Tibial nerve (tissue), 4 donors: Measurements from ENCODE around the gene SLC39A9. TPM values are rescaled to one million over a fixed set of nuclear protein-coding genes. Genes with fewer than 3 reads are reported as not detected.
"Not testable (repeated sequence)": the region's sequence is repeated elsewhere in the genome, so short reads cannot be mapped to it uniquely, and the experiment has no call there.

Source experiments
- DNase-seq, 2 donors: peaks; one replicate each; pipeline ENCODE4 v3.0.0-alpha.2; 2019; ENCODE audit warnings: low spot score in 2 of 2
- H3K27ac ChIP-seq, 4 donors: fragments of 200-600 bp; sonication (generic) in 3 of 4; one replicate each; pipeline ENCODE4 v1.5.1; 2017 to 2019; ENCODE audit warnings: mild to moderate bottlenecking in 1 of 4
- H3K27me3 ChIP-seq, 2 donors: fragments of 200-600 bp; sonication (generic) in 1 of 2; one replicate each; pipeline versions ENCODE4 v1.5.1 to v1.6.0; 2017 to 2019
- H3K36me3 ChIP-seq, 3 donors: fragments of 200-600 bp; sonication (generic); one replicate each; pipeline ENCODE4 v1.5.1; 2018 to 2019
- H3K4me1 ChIP-seq, 4 donors: fragments of 200-600 bp; sonication (generic) in 3 of 4; one replicate each; pipeline ENCODE4 v1.5.1; 2017 to 2019
- H3K4me3 ChIP-seq, 4 donors: fragments of 200-600 bp; sonication (generic) in 3 of 4; one replicate each; pipeline ENCODE4 v1.5.1; 2017 to 2019; ENCODE audit warnings: mild to moderate bottlenecking in 1 of 4, moderate library complexity in 1 of 4
- H3K9me3 ChIP-seq, 4 donors: fragments of 200-600 bp; sonication (generic) in 3 of 4; one replicate each; pipeline ENCODE4 v1.5.1; 2017 to 2019
- EP300 ChIP-seq, 2 donors: sonication (generic); formaldehyde crosslinking; IDR thresholded peaks; one replicate each; pipeline ENCODE4 v1.6.1; 2017; ENCODE audit warnings: antibody characterized with exemption in 2 of 2, mild to moderate bottlenecking in 1 of 2
- POLR2A ChIP-seq, 2 donors: fragments of 450-650 bp; IDR thresholded peaks; one replicate each; pipeline ENCODE4 v1.6.1; 2017; ENCODE audit warnings: antibody characterized with exemption in 2 of 2, mild to moderate bottlenecking in 2 of 2, moderate library complexity in 2 of 2
- WGBS, 2 donors: methylation state at CpG; one replicate each; pipeline ENCODE4 v1.1.5; 2018; 5-methylcytosine and 5-hydroxymethylcytosine counted together
- total RNA-seq, 4 donors: library from RNA; depleted of rRNA; stranded (reverse); fragments of >200 nt; gene quantifications; one replicate each; pipeline ENCODE4 v1.1.0, GENCODE V29; 2016
- TF ChIP-seq, protein P1 (sequence below), 5 experiments: fragments of 200-600 bp in 3 of 5; fragments of 450-650 bp in 2 of 5; sonication (generic) in 3 of 5; IDR thresholded peaks; one replicate each; pipeline ENCODE4 v1.5.1; 2016 to 2019; ENCODE audit warnings: antibody characterized with exemption in 5 of 5, mild to moderate bottlenecking in 3 of 5, moderate library complexity in 2 of 5

Gene SLC39A9
- total RNA-seq, 4 donors from 2014 or later, result 52.2 to 68.4 (median 64.4) TPM

DNA sequence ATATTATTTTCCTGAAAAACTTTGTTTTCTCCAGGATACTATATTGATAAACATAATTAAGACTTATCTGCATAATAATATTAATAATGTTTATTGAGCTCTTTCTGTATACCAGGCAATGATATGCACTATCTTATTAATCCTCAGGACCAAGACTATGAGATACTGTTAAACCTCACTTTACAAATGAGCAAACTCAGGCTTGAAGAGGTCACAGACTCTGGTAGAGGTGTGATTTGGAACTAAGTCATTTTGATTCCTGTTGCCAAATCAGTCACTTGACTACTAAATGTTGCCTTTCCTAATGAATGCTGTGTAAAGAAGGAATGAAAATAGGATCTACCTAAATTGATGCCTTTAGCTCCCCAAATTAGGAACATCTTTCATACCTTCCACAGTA is 7.3 kb downstream of the SLC39A9 start:
- H3K27me3 ChIP-seq, result no peaks in the 10 kb centered on the region
- H3K36me3 ChIP-seq, result peaks cover 0 to 5% (median 0%) of the 10 kb centered on the region in 3 donors
- peaks cover 0 to 22% (median 2%) of the 10 kb centered on the region in 4 donors for H3K4me1 ChIP-seq
- no peak overlapping the region for H3K4me3 ChIP-seq
- no peak overlapping the region for H3K27ac ChIP-seq
- TF ChIP-seq EP300 (IDR thresholded peaks at IDR 0.05) (no peak), POLR2A (IDR thresholded peaks at IDR 0.05) (no peak)
- TF ChIP-seq, protein P1, sequence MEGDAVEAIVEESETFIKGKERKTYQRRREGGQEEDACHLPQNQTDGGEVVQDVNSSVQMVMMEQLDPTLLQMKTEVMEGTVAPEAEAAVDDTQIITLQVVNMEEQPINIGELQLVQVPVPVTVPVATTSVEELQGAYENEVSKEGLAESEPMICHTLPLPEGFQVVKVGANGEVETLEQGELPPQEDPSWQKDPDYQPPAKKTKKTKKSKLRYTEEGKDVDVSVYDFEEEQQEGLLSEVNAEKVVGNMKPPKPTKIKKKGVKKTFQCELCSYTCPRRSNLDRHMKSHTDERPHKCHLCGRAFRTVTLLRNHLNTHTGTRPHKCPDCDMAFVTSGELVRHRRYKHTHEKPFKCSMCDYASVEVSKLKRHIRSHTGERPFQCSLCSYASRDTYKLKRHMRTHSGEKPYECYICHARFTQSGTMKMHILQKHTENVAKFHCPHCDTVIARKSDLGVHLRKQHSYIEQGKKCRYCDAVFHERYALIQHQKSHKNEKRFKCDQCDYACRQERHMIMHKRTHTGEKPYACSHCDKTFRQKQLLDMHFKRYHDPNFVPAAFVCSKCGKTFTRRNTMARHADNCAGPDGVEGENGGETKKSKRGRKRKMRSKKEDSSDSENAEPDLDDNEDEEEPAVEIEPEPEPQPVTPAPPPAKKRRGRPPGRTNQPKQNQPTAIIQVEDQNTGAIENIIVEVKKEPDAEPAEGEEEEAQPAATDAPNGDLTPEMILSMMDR (IDR thresholded peaks at IDR 0.05), result no peak
- no peak for DNase-seq
- H3K9me3 ChIP-seq, result no peaks in the 10 kb centered on the region

DNA sequence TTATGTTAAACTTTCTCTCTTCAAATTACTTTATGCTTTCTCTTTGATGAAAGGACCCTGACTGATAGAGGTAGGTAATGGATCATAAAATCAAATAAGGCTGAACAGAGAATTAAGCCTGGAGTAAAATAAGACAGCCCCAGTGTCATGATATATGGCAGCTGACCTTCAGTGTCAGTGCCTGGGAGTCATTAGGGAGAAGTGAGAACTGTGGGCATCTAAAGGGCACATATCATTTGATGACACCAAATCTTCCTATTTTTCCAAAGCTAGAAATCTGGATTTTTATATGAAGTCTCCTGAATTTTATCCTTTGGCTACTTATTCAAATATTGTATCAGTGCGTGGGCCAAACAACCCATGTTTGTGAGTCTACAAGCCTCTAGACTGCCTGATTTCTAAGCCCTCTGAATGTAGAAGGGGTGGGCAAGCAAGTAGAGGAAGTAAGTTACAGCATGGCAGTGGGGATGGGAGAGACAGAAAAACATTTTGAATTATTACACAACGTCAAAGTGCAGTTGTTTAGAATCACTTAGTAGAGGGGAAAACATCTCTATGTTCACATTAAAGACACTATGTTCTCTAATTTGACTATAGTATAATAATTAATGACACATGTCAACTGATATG is 10.0 kb downstream of the SLC39A9 start:
- H3K27me3 ChIP-seq, result no peaks in the 10 kb centered on the region
- H3K4me1 ChIP-seq, result peaks cover 0 to under 1% (median 0%) of the 10 kb centered on the region in 4 donors
- TF ChIP-seq, protein P1 (IDR thresholded peaks at IDR 0.05), result no peak
- no peak for TF ChIP-seq EP300 (IDR thresholded peaks at IDR 0.05)
- TF ChIP-seq POLR2A (IDR thresholded peaks at IDR 0.05), result no peak
- H3K27ac ChIP-seq, result no peak overlapping the region
- DNase-seq, result no peak
- peaks cover 0 to 5% (median 0%) of the 10 kb centered on the region in 3 donors for H3K36me3 ChIP-seq
- H3K4me3 ChIP-seq, result no peak overlapping the region
- no peaks in the 10 kb centered on the region for H3K9me3 ChIP-seq
- 74 to 75% methylated on average over 2 of the region's 2 CpGs for WGBS, 2 donors

DNA sequence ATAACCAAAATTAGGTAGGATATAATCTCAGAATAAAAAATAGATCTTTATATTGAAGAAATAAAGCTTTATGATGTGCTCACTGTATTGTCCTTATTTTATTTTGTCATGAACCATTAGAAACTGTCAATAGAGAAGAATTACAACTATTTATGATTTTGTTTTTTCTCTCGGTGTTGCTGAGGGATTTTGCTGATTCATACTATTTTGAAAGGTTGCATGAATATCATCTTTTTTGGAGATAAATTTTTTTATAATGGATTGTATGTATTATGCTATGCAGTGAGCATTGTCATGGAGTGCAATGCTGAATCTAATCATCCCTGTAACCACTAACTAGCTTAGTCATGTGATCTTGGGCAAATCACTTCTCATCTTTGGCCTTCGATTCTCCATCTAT is 15.0 kb downstream of the SLC39A9 start:
- Histone ChIP-seq H3K4me3 (no peak overlapping the region), H3K36me3 (no peaks in the 10 kb centered on the region), H3K4me1 (no peaks in the 10 kb centered on the region), H3K27ac (no peak overlapping the region), H3K9me3 (peaks cover 0 to 6% (median 0%) of the 10 kb centered on the region in 4 donors), H3K27me3 (no peaks in the 10 kb centered on the region)
- no peak for DNase-seq
- TF ChIP-seq, protein P1 (IDR thresholded peaks at IDR 0.05), result no peak
- no peak for TF ChIP-seq EP300 (IDR thresholded peaks at IDR 0.05)
- no peak for TF ChIP-seq POLR2A (IDR thresholded peaks at IDR 0.05)
- WGBS, 2 donors, result 62 to 65% methylated on average over 2 of the region's 2 CpGs

DNA sequence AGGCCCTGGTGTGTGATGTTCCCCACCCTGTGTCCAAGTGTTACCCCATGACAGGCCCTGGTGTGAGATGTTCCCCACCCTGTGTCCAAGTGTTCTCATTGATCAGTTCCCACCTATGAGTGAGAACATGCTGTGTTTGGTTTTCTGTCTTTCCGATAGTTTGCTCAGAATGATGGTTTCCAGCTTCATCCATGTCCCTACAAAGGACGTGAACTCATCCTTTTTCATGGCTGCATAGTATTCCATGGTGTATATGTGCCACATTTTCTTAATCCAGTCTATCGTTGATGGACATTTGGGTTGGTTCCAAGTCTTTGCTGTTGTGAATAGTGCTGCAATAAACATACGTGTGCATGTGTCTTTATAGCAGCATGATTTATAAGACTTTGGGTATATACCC is 17.6 kb downstream of the SLC39A9 start:
- DNase-seq, H3K27me3 ChIP-seq, H3K36me3 ChIP-seq, H3K9me3 ChIP-seq, H3K4me3 ChIP-seq, H3K27ac ChIP-seq, H3K4me1 ChIP-seq: not testable (repeated sequence)
- WGBS, 2 donors, result 95 to 98% methylated on average over 4 of the region's 4 CpGs

DNA sequence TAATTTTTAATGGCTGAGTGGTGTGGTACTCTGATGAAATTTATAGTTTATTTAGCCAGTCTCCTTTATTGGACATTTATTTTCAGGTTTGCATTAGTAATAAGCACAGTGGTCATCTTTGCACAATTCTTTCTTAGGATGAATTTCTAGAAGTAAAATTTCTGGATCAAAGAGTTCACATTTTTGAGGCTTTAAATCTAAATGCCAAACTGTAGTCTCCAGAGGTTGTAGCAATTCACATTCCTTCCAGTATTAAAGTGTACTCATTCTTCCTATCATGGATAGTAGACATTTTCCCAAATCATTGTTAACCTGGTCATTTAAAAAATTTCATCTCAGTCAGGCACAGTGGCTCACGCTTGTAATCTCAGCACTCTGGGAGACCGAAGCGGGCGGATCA is 24.8 kb downstream of the SLC39A9 start:
- Histone ChIP-seq H3K9me3 (peaks cover 0 to 10% (median 0%) of the 10 kb centered on the region in 4 donors), H3K4me3 (no peak overlapping the region), H3K36me3 (peaks cover 0 to 58% (median 0%) of the 10 kb centered on the region in 3 donors), H3K27me3 (no peaks in the 10 kb centered on the region), H3K4me1 (no peaks in the 10 kb centered on the region), H3K27ac (no peak overlapping the region)
- DNase-seq, result no peak
- no peak for TF ChIP-seq POLR2A (IDR thresholded peaks at IDR 0.05)
- no peak for TF ChIP-seq EP300 (IDR thresholded peaks at IDR 0.05)
- TF ChIP-seq, protein P1 (IDR thresholded peaks at IDR 0.05), result no peak
- 97 to 99% methylated on average over 4 of the region's 4 CpGs for WGBS, 2 donors
